ENCODE results near the gene SEC61B.

The SEC61B gene

GRCh38 chr9:99178912-99179872 is 42.9 kb upstream of the SEC61B start:
- DNase-seq (ENCODE audit: extremely low spot score): no peak
- ChIA-PET CTCF (no interaction called here), POLR2A (no interaction called here)
- no peak for TF ChIP-seq LEF1 (IDR thresholded peaks at IDR 0.05; ENCODE audit: borderline replicate concordance)
- no peak for TF ChIP-seq HDGF (IDR thresholded peaks at IDR 0.05; ENCODE audit: borderline replicate concordance)

GRCh38 chr9:99180199-99180598 is 41.9 kb upstream of the SEC61B start:
- ChIA-PET POLR2A (no interaction called here), CTCF (no interaction called here)
- no peak for DNase-seq (ENCODE audit: extremely low spot score)
- TF ChIP-seq CTBP1 (IDR thresholded peaks at IDR 0.05; ENCODE audit: borderline replicate concordance): no peak
- TF ChIP-seq ZNF384 (IDR thresholded peaks at IDR 0.05): no peak
- TF ChIP-seq L3MBTL2 (conservative IDR thresholded peaks at IDR 0.05): no peak
- TF ChIP-seq LEF1 (IDR thresholded peaks at IDR 0.05; ENCODE audit: borderline replicate concordance): no peak
- no peak for TF ChIP-seq FOXA1 (IDR thresholded peaks at IDR 0.05)
- TF ChIP-seq FOXK2 (IDR thresholded peaks at IDR 0.05): no peak
- no peak for TF ChIP-seq SP1 (IDR thresholded peaks at IDR 0.05)
- no peak for TF ChIP-seq NFRKB (IDR thresholded peaks at IDR 0.05)
- no peak for TF ChIP-seq HDGF (IDR thresholded peaks at IDR 0.05; ENCODE audit: borderline replicate concordance)
- no peak for TF ChIP-seq TARDBP (IDR thresholded peaks at IDR 0.05)
- no peak for TF ChIP-seq BHLHE40 (IDR thresholded peaks at IDR 0.05; ENCODE audit: borderline replicate concordance)

GRCh38 chr9:99180662-99181061 is 41.4 kb upstream of the SEC61B start:
- CTCF ChIA-PET: no interaction called here
- no peak for DNase-seq (ENCODE audit: extremely low spot score)
- TF ChIP-seq SP1 (IDR thresholded peaks at IDR 0.05) (no peak), HDGF (IDR thresholded peaks at IDR 0.05; ENCODE audit: borderline replicate concordance) (no peak), PKNOX1 (IDR thresholded peaks at IDR 0.05) (no peak), ARNT (IDR thresholded peaks at IDR 0.05) (no peak), TARDBP (IDR thresholded peaks at IDR 0.05) (no peak), SUZ12 (IDR thresholded peaks at IDR 0.05) (no peak), ZNF384 (IDR thresholded peaks at IDR 0.05) (no peak), NFRKB (IDR thresholded peaks at IDR 0.05) (no peak), ELF4 (IDR thresholded peaks at IDR 0.05) (no peak), L3MBTL2 (conservative IDR thresholded peaks at IDR 0.05) (no peak), FOXA1 (IDR thresholded peaks at IDR 0.05) (no peak)
- POLR2A ChIA-PET: no interaction called here

GRCh38 chr9:99181206-99181605 is 40.9 kb upstream of the SEC61B start:
- TF ChIP-seq PKNOX1 (IDR thresholded peaks at IDR 0.05): no peak
- no peak for TF ChIP-seq SUZ12 (IDR thresholded peaks at IDR 0.05)
- TF ChIP-seq TARDBP (IDR thresholded peaks at IDR 0.05): no peak
- TF ChIP-seq CTBP1 (IDR thresholded peaks at IDR 0.05; ENCODE audit: borderline replicate concordance): no peak
- TF ChIP-seq BHLHE40 (IDR thresholded peaks at IDR 0.05; ENCODE audit: borderline replicate concordance): no peak
- TF ChIP-seq LEF1 (IDR thresholded peaks at IDR 0.05; ENCODE audit: borderline replicate concordance): no peak
- no peak for TF ChIP-seq HDGF (IDR thresholded peaks at IDR 0.05; ENCODE audit: borderline replicate concordance)
- no peak for TF ChIP-seq NFRKB (IDR thresholded peaks at IDR 0.05)
- DNase-seq (ENCODE audit: extremely low spot score): no peak
- ChIA-PET POLR2A (no interaction called here), CTCF (no interaction called here)

- ChIA-PET CTCF (no interaction called here), POLR2A (no interaction called here)
- DNase-seq (ENCODE audit: extremely low spot score): no peak
- TF ChIP-seq ELF4 (IDR thresholded peaks at IDR 0.05) (no peak), FOXK2 (IDR thresholded peaks at IDR 0.05) (no peak), LEF1 (IDR thresholded peaks at IDR 0.05; ENCODE audit: borderline replicate concordance) (no peak), SP1 (IDR thresholded peaks at IDR 0.05) (no peak), TARDBP (IDR thresholded peaks at IDR 0.05) (no peak), ARNT (IDR thresholded peaks at IDR 0.05) (no peak), FOXA1 (IDR thresholded peaks at IDR 0.05) (no peak), ZNF384 (IDR thresholded peaks at IDR 0.05) (no peak)
Measured at GRCh38 chr9:99181621-99182020, 40.5 kb upstream of the SEC61B start.

GRCh38 chr9:99182356-99182755 is 39.7 kb upstream of the SEC61B start:
- CTCF ChIA-PET: no interaction called here
- no peak for DNase-seq (ENCODE audit: extremely low spot score)
- POLR2A ChIA-PET: no interaction called here
- TF ChIP-seq CTBP1 (IDR thresholded peaks at IDR 0.05; ENCODE audit: borderline replicate concordance) (no peak), LEF1 (IDR thresholded peaks at IDR 0.05; ENCODE audit: borderline replicate concordance) (no peak), NFRKB (IDR thresholded peaks at IDR 0.05) (no peak), SUZ12 (IDR thresholded peaks at IDR 0.05) (no peak), PKNOX1 (IDR thresholded peaks at IDR 0.05) (no peak), HDGF (IDR thresholded peaks at IDR 0.05; ENCODE audit: borderline replicate concordance) (no peak), FOXM1 (IDR thresholded peaks at IDR 0.05; ENCODE audit: borderline replicate concordance) (no peak), FOXA1 (IDR thresholded peaks at IDR 0.05) (no peak), ZNF384 (IDR thresholded peaks at IDR 0.05) (no peak), SP1 (IDR thresholded peaks at IDR 0.05) (no peak), ARNT (IDR thresholded peaks at IDR 0.05) (no peak), TARDBP (IDR thresholded peaks at IDR 0.05) (no peak), ELF4 (IDR thresholded peaks at IDR 0.05) (no peak), FOXK2 (IDR thresholded peaks at IDR 0.05) (no peak), L3MBTL2 (conservative IDR thresholded peaks at IDR 0.05) (no peak)
